Activated T-cell treated with anti-CD3 and anti-CD28 coated beads, Interleukin-2, amount 50 U/mL, for 24 hours (primary cell): Measurements from ENCODE around the gene MRNIP.

Experiments
- DNase-seq: peaks from one replicate; pipeline ENCODE4 v3.0.0-alpha.2; 2020
- H3K27ac Mint-ChIP-seq: 2 replicates; pipeline ENCODE4 v1.8.0; 2020; ENCODE audit warnings: mild to moderate bottlenecking, mixed read lengths
- H3K27me3 Mint-ChIP-seq: 2 replicates; pipeline ENCODE4 v1.8.0; 2020; ENCODE audit warnings: mixed read lengths
- H3K36me3 Mint-ChIP-seq: 2 replicates; pipeline ENCODE4 v1.8.0; 2020; ENCODE audit warnings: low read depth, mixed read lengths
- H3K4me1 Mint-ChIP-seq: 2 replicates; pipeline ENCODE4 v1.8.0; 2020; ENCODE audit warnings: low read depth, mixed read lengths
- H3K4me3 Mint-ChIP-seq: 2 replicates; pipeline ENCODE4 v1.8.0; 2020; ENCODE audit warnings: mild to moderate bottlenecking, moderate library complexity, mixed read lengths
- H3K9me3 Mint-ChIP-seq: 2 replicates; pipeline ENCODE4 v1.8.0; 2020; ENCODE audit warnings: mixed read lengths

Gene MRNIP

DNA sequence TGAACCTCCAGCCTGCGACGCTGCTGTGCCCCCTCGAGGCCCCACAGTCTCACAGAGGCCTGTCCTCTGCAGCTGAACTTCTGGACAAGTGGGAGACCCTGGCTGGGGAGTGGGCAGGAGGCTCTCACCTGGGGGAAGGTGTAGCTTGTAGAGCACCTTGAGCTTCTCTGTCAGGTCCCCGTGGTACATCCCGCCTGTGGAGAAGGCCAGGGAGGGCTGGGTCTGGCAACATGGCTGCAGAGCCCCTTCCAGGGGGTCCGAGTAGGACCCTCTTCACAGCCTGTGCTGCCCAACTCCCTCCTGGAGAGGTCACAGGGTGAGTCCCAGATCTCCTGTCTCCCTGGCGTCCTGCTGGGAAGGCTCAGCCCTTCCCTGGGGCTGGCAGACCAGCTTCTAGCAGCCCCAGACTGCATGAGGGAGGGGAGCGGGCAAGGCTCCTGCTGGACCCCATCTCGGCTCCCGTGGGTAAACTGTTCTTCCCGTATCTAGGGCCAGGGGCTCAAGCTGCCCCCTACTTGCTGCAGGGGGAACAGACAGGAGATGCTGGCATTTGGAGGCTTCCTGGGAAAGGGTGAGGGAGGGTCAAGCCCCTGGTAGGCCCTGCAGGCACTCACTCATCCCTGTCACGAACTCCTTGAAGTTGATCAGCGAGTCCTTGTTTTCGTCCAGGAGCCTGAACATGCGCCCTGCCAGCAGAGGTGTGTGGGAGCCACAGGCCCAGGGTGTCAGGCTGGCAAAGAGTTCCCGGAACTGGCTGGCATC, 11.2 kb upstream of the MRNIP start:
- H3K4me3 Mint-ChIP-seq, result no peak overlapping the region
- H3K27ac Mint-ChIP-seq, result no peak overlapping the region
- peaks cover 85% of the 10 kb centered on the region for H3K36me3 Mint-ChIP-seq

DNA sequence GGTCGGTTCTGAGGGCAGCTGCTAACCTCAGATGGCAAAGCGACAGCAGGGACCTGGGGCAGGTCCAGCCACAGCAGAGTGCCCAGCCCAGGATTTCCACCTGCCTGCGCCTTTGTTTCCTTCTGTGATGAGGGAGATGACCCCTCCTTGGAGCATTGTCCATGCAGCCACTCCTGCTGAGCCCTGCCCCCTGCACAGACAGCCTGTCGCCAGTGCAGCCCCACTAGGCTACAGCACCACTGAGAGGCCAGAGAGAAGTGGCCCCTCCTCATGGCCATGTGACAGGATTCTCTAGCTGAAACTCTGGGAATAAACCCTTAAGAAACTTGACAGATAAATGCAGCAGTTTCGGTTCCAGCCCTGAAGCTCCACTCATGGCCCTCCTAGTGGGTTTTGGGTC, 10.5 kb upstream of the MRNIP start:
- DNase-seq, result no peak
- no peak overlapping the region for H3K4me3 Mint-ChIP-seq
- peak overlapping the region; percentile 33 for H3K27ac Mint-ChIP-seq
- no peaks in the 10 kb centered on the region for H3K27me3 Mint-ChIP-seq
- H3K4me1 Mint-ChIP-seq, result peaks cover 7% of the 10 kb centered on the region
- no peaks in the 10 kb centered on the region for H3K9me3 Mint-ChIP-seq
- peaks cover 84% of the 10 kb centered on the region for H3K36me3 Mint-ChIP-seq

More for the DNA sequence above, 11.2 kb upstream of the MRNIP start:
- no peaks in the 10 kb centered on the region for H3K27me3 Mint-ChIP-seq
- DNase-seq, result no peak
- peaks cover 7% of the 10 kb centered on the region for H3K4me1 Mint-ChIP-seq
- no peaks in the 10 kb centered on the region for H3K9me3 Mint-ChIP-seq

GRCh38 chr5:179868541-179868940, 9.9 kb upstream of the MRNIP start:
- no peak for DNase-seq
- peaks cover 7% of the 10 kb centered on the region for H3K4me1 Mint-ChIP-seq
- no peaks in the 10 kb centered on the region for H3K9me3 Mint-ChIP-seq
- H3K27me3 Mint-ChIP-seq, result no peaks in the 10 kb centered on the region
- no peak overlapping the region for H3K4me3 Mint-ChIP-seq
- H3K36me3 Mint-ChIP-seq, result peaks cover 84% of the 10 kb centered on the region
- peak overlapping the region; percentile 64 for H3K27ac Mint-ChIP-seq

GRCh38 chr5:179867476-179867875, 8.9 kb upstream of the MRNIP start:
- peak overlapping the region; percentile 74 for H3K27ac Mint-ChIP-seq

DNA sequence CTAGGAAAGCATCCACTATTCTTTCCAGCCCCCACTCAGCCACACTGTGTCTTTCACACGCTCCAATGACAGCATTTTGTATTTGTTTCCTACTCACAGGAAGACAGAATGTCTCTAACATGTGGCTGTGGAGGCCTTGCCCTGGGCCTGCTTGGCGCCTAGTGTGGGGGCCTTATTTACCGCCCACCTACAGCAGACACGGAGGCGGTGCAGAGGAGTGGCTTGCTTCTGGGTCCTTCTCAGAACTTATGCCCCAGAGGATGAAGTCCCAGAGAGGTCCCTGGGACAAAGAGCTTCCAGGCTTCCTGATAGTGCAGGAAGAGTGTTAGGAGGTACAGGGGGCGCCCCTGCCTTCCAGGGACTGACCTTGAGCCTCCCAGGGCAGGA, 8.5 kb upstream of the MRNIP start:
- Mint-ChIP-seq H3K27ac (peak overlapping the region; percentile 74), H3K9me3 (no peaks in the 10 kb centered on the region), H3K36me3 (peaks cover 84% of the 10 kb centered on the region), H3K4me1 (peaks cover 7% of the 10 kb centered on the region), H3K4me3 (no peak overlapping the region), H3K27me3 (no peaks in the 10 kb centered on the region)
- DNase-seq, result no peak

More at GRCh38 chr5:179867476-179867875, 8.9 kb upstream of the MRNIP start:
- H3K4me3 Mint-ChIP-seq, result no peak overlapping the region
- peaks cover 84% of the 10 kb centered on the region for H3K36me3 Mint-ChIP-seq
- peaks cover 7% of the 10 kb centered on the region for H3K4me1 Mint-ChIP-seq
- H3K9me3 Mint-ChIP-seq, result no peaks in the 10 kb centered on the region
- DNase-seq, result no peak
- H3K27me3 Mint-ChIP-seq, result no peaks in the 10 kb centered on the region

DNA sequence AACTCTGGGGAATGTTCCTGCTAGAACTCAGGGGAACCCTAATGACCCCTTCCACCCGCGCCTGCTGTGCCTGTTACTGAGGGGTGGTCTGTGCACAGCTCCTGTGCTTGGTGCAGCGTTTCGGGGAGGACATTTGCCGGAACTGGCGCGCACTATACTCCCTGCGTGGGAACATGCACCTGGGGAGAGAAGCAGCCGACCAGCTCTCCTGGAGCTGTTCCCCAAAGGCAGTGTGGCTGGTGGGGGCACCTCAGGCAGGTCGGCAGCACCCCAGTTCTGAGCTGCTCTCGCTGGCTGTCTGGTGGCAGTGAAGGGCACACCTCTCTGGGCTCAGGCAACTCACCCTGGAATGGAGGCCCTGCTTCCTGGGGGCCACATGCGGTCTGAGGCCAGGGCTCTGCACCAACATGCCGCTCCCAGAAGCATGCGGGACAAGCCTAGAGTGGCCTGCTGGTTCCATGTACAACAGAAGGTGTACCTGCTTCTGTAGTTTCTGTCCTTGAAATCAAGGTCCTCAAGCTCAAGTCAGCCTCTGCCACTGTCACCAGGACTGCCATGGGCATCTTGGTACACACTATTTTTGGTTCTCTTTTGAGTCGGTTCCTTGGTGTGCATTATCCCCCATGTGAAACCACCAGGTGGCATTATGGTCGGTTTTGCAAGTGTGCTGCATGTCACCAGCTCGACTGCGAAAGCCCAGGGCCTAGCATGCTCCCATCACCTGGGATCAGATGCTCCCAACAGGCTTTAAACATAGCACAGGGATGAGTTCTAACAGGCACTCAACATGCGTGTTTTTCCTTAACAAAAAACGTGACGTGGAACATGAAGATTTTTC, 7.8 kb upstream of the MRNIP start:
- no peak overlapping the region for H3K4me3 Mint-ChIP-seq
- peak overlapping the region; percentile 44 for H3K27ac Mint-ChIP-seq
- H3K4me1 Mint-ChIP-seq, result peaks cover 7% of the 10 kb centered on the region
- DNase-seq, result peak; percentile 41
- H3K36me3 Mint-ChIP-seq, result peaks cover 87% of the 10 kb centered on the region
- H3K9me3 Mint-ChIP-seq, result no peaks in the 10 kb centered on the region
- no peaks in the 10 kb centered on the region for H3K27me3 Mint-ChIP-seq

- Mint-ChIP-seq H3K9me3 (no peaks in the 10 kb centered on the region), H3K4me1 (peaks cover 7% of the 10 kb centered on the region), H3K27me3 (no peaks in the 10 kb centered on the region), H3K36me3 (peaks cover 79% of the 10 kb centered on the region), H3K27ac (peak overlapping the region; percentile 22), H3K4me3 (no peak overlapping the region)
- no peak for DNase-seq
These were observed 7.0 kb upstream of the MRNIP start for GRCh38 chr5:179865491-179866240.

GRCh38 chr5:179864686-179865085, 6.1 kb upstream of the MRNIP start:
- no peak for DNase-seq
- Mint-ChIP-seq H3K27ac (no peak overlapping the region), H3K27me3 (no peaks in the 10 kb centered on the region), H3K36me3 (peaks cover 75% of the 10 kb centered on the region), H3K4me3 (no peak overlapping the region), H3K9me3 (no peaks in the 10 kb centered on the region), H3K4me1 (peaks cover 13% of the 10 kb centered on the region)

DNA sequence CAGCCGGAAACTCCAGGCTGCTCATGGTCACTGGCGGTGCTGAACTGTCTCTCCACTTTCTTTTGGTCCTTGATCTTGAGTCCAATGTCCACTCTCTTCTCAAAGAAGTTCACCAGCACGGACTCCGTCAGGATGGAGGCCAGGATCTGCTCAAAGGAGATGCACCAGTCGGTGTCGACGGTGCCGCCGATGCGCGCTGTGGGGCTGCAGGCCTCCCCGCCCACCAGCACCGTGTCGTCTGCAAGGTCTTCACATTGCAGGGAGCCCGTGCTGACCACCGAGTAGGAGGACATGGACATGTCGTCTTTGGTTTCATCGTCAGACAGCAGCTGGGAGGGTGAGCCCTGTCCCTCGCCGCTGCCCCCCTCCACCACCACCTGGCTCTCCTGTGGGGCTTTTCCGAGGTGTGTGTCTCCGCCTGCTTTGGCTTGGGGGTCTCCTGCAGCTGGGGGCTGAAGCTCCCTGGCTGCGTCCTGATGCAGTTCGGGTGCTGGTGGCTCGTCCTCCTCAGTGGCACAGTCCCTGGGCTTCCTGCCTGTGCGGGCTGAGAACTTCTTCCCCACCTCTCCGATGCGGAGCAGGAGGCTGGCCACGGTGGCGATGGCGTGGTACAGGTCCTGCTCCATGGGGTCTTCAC, 5.0 kb upstream of the MRNIP start:
- peaks cover 16% of the 10 kb centered on the region for H3K4me1 Mint-ChIP-seq
- H3K4me3 Mint-ChIP-seq, result no peak overlapping the region
- no peak for DNase-seq
- no peaks in the 10 kb centered on the region for H3K27me3 Mint-ChIP-seq
- H3K9me3 Mint-ChIP-seq, result no peaks in the 10 kb centered on the region
- H3K27ac Mint-ChIP-seq, result no peak overlapping the region
- H3K36me3 Mint-ChIP-seq, result peaks cover 66% of the 10 kb centered on the region

- H3K4me1 Mint-ChIP-seq, result peaks cover 19% of the 10 kb centered on the region
- H3K27me3 Mint-ChIP-seq, result no peaks in the 10 kb centered on the region
- H3K4me3 Mint-ChIP-seq, result no peak overlapping the region
- no peak for DNase-seq
- no peaks in the 10 kb centered on the region for H3K9me3 Mint-ChIP-seq
- H3K36me3 Mint-ChIP-seq, result peaks cover 65% of the 10 kb centered on the region
- no peak overlapping the region for H3K27ac Mint-ChIP-seq
These were observed 4.3 kb upstream of the MRNIP start for GRCh38 chr5:179862891-179863290.

- DNase-seq, result no peak
- no peak overlapping the region for H3K4me3 Mint-ChIP-seq
- H3K27ac Mint-ChIP-seq, result no peak overlapping the region
- peaks cover 62% of the 10 kb centered on the region for H3K36me3 Mint-ChIP-seq
- H3K9me3 Mint-ChIP-seq, result no peaks in the 10 kb centered on the region
- H3K4me1 Mint-ChIP-seq, result peaks cover 22% of the 10 kb centered on the region
- H3K27me3 Mint-ChIP-seq, result no peaks in the 10 kb centered on the region
These were observed 3.7 kb upstream of the MRNIP start for GRCh38 chr5:179862296-179862695.

GRCh38 chr5:179860301-179860700, 1.7 kb upstream of the MRNIP start:
- H3K27ac Mint-ChIP-seq, result peak overlapping the region; percentile 50
- H3K9me3 Mint-ChIP-seq, result no peaks in the 10 kb centered on the region
- H3K4me3 Mint-ChIP-seq, result peak overlapping the region; percentile 87
- no peak for DNase-seq
- no peaks in the 10 kb centered on the region for H3K27me3 Mint-ChIP-seq
- peaks cover 17% of the 10 kb centered on the region for H3K4me1 Mint-ChIP-seq
- peaks cover 46% of the 10 kb centered on the region for H3K36me3 Mint-ChIP-seq

DNA sequence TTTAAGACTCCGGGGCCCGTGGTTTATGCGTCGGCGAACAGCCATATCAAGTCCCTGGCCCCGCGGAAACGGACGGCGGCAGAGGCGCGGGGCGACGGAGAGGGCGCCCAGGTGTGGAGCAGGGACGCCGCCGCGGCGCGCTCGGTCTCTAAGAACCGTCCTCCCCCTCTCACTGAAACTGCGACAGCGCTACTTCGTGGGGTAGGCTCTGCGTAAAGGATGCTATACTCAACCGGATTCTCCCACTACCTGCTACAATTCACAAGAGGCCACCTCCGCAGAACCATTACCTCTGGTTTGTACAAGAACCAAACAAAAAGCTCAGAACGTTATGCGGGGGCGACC, 404 bp downstream of the MRNIP start:
- peak overlapping the region; percentile 87 for H3K4me3 Mint-ChIP-seq
- peaks cover 17% of the 10 kb centered on the region for H3K4me1 Mint-ChIP-seq
- no peaks in the 10 kb centered on the region for H3K27me3 Mint-ChIP-seq
- peak overlapping the region; percentile 93 for H3K27ac Mint-ChIP-seq
- H3K9me3 Mint-ChIP-seq, result no peaks in the 10 kb centered on the region
- no peak for DNase-seq
- peaks cover 32% of the 10 kb centered on the region for H3K36me3 Mint-ChIP-seq

GRCh38 chr5:179854356-179854755, 4.3 kb downstream of the MRNIP start:
- Mint-ChIP-seq H3K36me3 (peaks cover 25% of the 10 kb centered on the region), H3K27me3 (no peaks in the 10 kb centered on the region), H3K27ac (no peak overlapping the region), H3K9me3 (no peaks in the 10 kb centered on the region), H3K4me1 (peaks cover 11% of the 10 kb centered on the region), H3K4me3 (no peak overlapping the region)
- no peak for DNase-seq
